Smooth muscle cell of the umbilical artery (primary cell): Measurements from ENCODE around the gene ZNF574. TPM values are rescaled to one million over a fixed set of nuclear protein-coding genes. Genes with fewer than 3 reads are reported as not detected.

Experiments used
- total RNA-seq: library from RNA; depleted of rRNA; stranded (reverse); fragments of >200 nt; gene quantifications from 2 replicates; pipeline ENCODE4 v1.2.3, GENCODE V29; 2014

The ZNF574 gene
- total RNA-seq: 9.5 and 14.3 TPM in 2 replicates

GRCh38 chr19:42075616-42076379 lies at the start of gene ZNF574:
Gene ZNF574 (plus strand): TSS chr19:42076166. CDS start chr19:42078607, 2,441 bp downstream.

GRCh38 chr19:42069619-42070351 lies 6.2 kb upstream of the ZNF574 start, which contains the start of gene GRIK5:
Gene GRIK5 (minus strand): TSS chr19:42070206. CDS start chr19:42065770, 4,436 bp downstream.

Other genes starting within 250 kb of the ZNF574 start
- gene LYPD4, start 231.5 kb upstream of the ZNF574 start, total RNA-seq: not detected in 2 replicates
- not detected in 2 replicates for gene DMRTC2, start 231.1 kb upstream of the ZNF574 start, total RNA-seq
- 936 and 1,351 TPM in 2 replicates for gene RPS19, start 215.9 kb upstream of the ZNF574 start, total RNA-seq
- gene CD79A, start 198.9 kb upstream of the ZNF574 start, total RNA-seq: under 0.01 and 0.09 TPM in 2 replicates
- 22.3 and 50.6 TPM in 2 replicates for gene ARHGEF1, start 193.0 kb upstream of the ZNF574 start, total RNA-seq
- 0.09 TPM in 1 of 2 replicates, not detected in the other for gene ERFL, start 147.7 kb upstream of the ZNF574 start, total RNA-seq
- gene RABAC1, start 116.8 kb upstream of the ZNF574 start, total RNA-seq: 104 and 197 TPM in 2 replicates
- under 0.01 and 0.14 TPM in 2 replicates for gene ATP1A3, start 81.9 kb upstream of the ZNF574 start, total RNA-seq
- under 0.01 and 0.09 TPM in 2 replicates for gene GRIK5, start 6.0 kb upstream of the ZNF574 start, total RNA-seq
- 1.5 and 11.8 TPM in 2 replicates for gene POU2F2, start 56.3 kb downstream of the ZNF574 start, total RNA-seq
- 19.3 and 24.5 TPM in 2 replicates for gene DEDD2, start 141.5 kb downstream of the ZNF574 start, total RNA-seq
- 11.0 and 16.1 TPM in 2 replicates for gene ZNF526, start 144.1 kb downstream of the ZNF574 start, total RNA-seq
- 17.2 and 33.1 TPM in 2 replicates for gene GSK3A, start 166.4 kb downstream of the ZNF574 start, total RNA-seq
- 12.2 and 36.0 TPM in 2 replicates for gene ERF, start 179.0 kb downstream of the ZNF574 start, total RNA-seq
- 23.5 and 48.3 TPM in 2 replicates for gene CIC, start 193.1 kb downstream of the ZNF574 start, total RNA-seq
- gene PRR19, start 226.0 kb downstream of the ZNF574 start, total RNA-seq: 0.37 TPM in 1 of 2 replicates, not detected in the other
- 15.1 and 19.6 TPM in 2 replicates for gene PAFAH1B3, start 226.5 kb downstream of the ZNF574 start, total RNA-seq
- gene TMEM145, start 237.1 kb downstream of the ZNF574 start, total RNA-seq: not detected in 2 replicates
- 45.7 and 52.1 TPM in 2 replicates for gene MEGF8, start 249.5 kb downstream of the ZNF574 start, total RNA-seq